PC-9 (cell line): ENCODE data around the gene HFE. TPM values are rescaled to one million over a fixed set of nuclear protein-coding genes. Genes with fewer than 3 reads are reported as not detected.
A peak's percentile ranks its signal among the peaks of the same experiment; 100 is the strongest.

Experiments
- BruUV-seq: library from RNA; stranded (reverse); fragments of 400-500 nt; replicated peaks from 2 replicates; lab custom pipeline; 2021; lab: Mats Ljungman, UMichigan
- CTCF ChIA-PET: fragments of 300-600 bp; sonication (Branson Sonifier 250); formaldehyde crosslinking; loops from one replicate; lab custom pipeline; 2022; ENCODE audit warnings: antibody characterized with exemption; lab: Charles Lee
- POLR2A ChIA-PET: fragments of 300-600 bp; sonication (Branson Sonifier 250); formaldehyde crosslinking; loops from one replicate; lab custom pipeline; 2022; ENCODE audit warnings: antibody characterized with exemption; ENCODE audit not compliant: unreplicated experiment; lab: Charles Lee
- DNase-seq, 2 experiments: peaks; one replicate each; pipeline versions ENCODE4 v3.0.0 to v3.0.0-alpha.2; 2015 to 2022; ENCODE audit warnings: mixed read lengths in 1 of 2
- H2AFZ ChIP-seq: fragments of 200-600 bp; sonication (generic); 2 replicates; pipeline ENCODE4 v1.8.1; 2017; ENCODE audit warnings: antibody characterized with exemption
- H3F3A ChIP-seq: fragments of 200-600 bp; sonication (generic); 2 replicates; pipeline ENCODE4 v1.8.1; 2017; ENCODE audit warnings: antibody characterized with exemption, mild to moderate bottlenecking, low read depth; ENCODE audit not compliant: insufficient read depth
- H3K27ac ChIP-seq: fragments of 200-600 bp; sonication (generic); 2 replicates; pipeline ENCODE4 v1.6.1; 2016; ENCODE audit warnings: mixed run types
- H3K27me3 ChIP-seq: fragments of 200-600 bp; sonication (generic); 2 replicates; pipeline ENCODE4 v1.6.1; 2016; ENCODE audit warnings: low read depth, mixed run types; ENCODE audit not compliant: insufficient read depth
- H3K36me3 ChIP-seq: fragments of 200-600 bp; sonication (generic); 2 replicates; pipeline ENCODE4 v1.6.1; 2016; ENCODE audit warnings: low read depth, mixed run types
- H3K4me1 ChIP-seq: fragments of 200-600 bp; sonication (generic); replicated peaks from 2 replicates; pipeline ENCODE4 v1.6.1; 2016; ENCODE audit warnings: mixed run types; ENCODE audit not compliant: insufficient read depth
- H3K4me2 ChIP-seq: fragments of 200-600 bp; sonication (generic); 2 replicates; pipeline ENCODE4 v1.6.1; 2017; ENCODE audit warnings: mixed run types
- H3K4me3 ChIP-seq: fragments of 200-600 bp; sonication (generic); 2 replicates; pipeline ENCODE4 v1.6.1; 2016; ENCODE audit warnings: mixed run types
- H3K79me2 ChIP-seq: fragments of 200-600 bp; sonication (generic); 2 replicates; pipeline ENCODE4 v1.6.1; 2017; ENCODE audit warnings: low read depth, mixed run types
- H3K9me2 ChIP-seq: fragments of 200-600 bp; sonication (generic); 2 replicates; pipeline ENCODE4 v1.8.1; 2017; ENCODE audit warnings: mild to moderate bottlenecking; ENCODE audit not compliant: insufficient read depth
- H3K9me3 ChIP-seq: fragments of 200-600 bp; sonication (generic); 2 replicates; pipeline ENCODE4 v1.8.1; 2016; ENCODE audit warnings: low read depth; ENCODE audit not compliant: insufficient read depth
- H4K20me1 ChIP-seq: fragments of 200-600 bp; sonication (generic); 2 replicates; pipeline ENCODE4 v1.8.1; 2017; ENCODE audit not compliant: insufficient read depth
- EZH2 ChIP-seq: fragments of 200-600 bp; sonication (generic); IDR thresholded peaks from 2 replicates; pipeline ENCODE4 v1.8.0; 2017; ENCODE audit warnings: antibody characterized with exemption, low read depth
- intact Hi-C: fragments of 100-400 bp; cut with micrococcal nuclease; formaldehyde crosslinking; loops from one replicate; pipeline ENCODE4 v1.10.0; 2022; ENCODE audit not compliant: unreplicated experiment
- total RNA-seq: library from RNA; stranded (reverse); gene quantifications from 2 replicates; pipeline ENCODE4 v1.2.3, GENCODE V29; 2021
- TF ChIP-seq, protein P1 (sequence below): fragments of 200-600 bp; sonication (generic); conservative IDR thresholded peaks from 2 replicates; pipeline ENCODE4 v1.6.1; 2017; ENCODE audit warnings: mixed run types, antibody characterized with exemption, mild to moderate bottlenecking, moderate library complexity

Gene HFE
- total RNA-seq, 1 experiment from 2014 or later = 46.0 TPM

DNA sequence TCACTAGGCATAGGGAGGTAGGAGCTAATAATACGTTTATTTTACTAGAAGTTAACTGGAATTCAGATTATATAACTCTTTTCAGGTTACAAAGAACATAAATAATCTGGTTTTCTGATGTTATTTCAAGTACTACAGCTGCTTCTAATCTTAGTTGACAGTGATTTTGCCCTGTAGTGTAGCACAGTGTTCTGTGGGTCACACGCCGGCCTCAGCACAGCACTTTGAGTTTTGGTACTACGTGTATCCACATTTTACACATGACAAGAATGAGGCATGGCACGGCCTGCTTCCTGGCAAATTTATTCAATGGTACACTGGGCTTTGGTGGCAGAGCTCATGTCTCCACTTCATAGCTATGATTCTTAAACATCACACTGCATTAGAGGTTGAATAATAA, 1.1 kb downstream of the HFE start:
- Histone ChIP-seq H4K20me1 (no peaks in the 10 kb centered on the region), H3K27me3 (no peaks in the 10 kb centered on the region), H3K27ac (peak overlapping the region; percentile 72), H3K9me2 (no peaks in the 10 kb centered on the region), H3F3A (peaks cover 9% of the 10 kb centered on the region; the same call in 1 of the 2 replicates), H3K36me3 (no peaks in the 10 kb centered on the region), H2AFZ (peak overlapping the region; percentile 98), H3K9me3 (no peaks in the 10 kb centered on the region), H3K4me2 (peak overlapping the region; percentile 84), H3K79me2 (peaks cover 25% of the 10 kb centered on the region), H3K4me1 (peaks cover 27% of the 10 kb centered on the region), H3K4me3 (peak overlapping the region; percentile 78)
- TF ChIP-seq EZH2 = no peak
- TF ChIP-seq, protein P1, sequence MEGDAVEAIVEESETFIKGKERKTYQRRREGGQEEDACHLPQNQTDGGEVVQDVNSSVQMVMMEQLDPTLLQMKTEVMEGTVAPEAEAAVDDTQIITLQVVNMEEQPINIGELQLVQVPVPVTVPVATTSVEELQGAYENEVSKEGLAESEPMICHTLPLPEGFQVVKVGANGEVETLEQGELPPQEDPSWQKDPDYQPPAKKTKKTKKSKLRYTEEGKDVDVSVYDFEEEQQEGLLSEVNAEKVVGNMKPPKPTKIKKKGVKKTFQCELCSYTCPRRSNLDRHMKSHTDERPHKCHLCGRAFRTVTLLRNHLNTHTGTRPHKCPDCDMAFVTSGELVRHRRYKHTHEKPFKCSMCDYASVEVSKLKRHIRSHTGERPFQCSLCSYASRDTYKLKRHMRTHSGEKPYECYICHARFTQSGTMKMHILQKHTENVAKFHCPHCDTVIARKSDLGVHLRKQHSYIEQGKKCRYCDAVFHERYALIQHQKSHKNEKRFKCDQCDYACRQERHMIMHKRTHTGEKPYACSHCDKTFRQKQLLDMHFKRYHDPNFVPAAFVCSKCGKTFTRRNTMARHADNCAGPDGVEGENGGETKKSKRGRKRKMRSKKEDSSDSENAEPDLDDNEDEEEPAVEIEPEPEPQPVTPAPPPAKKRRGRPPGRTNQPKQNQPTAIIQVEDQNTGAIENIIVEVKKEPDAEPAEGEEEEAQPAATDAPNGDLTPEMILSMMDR = no peak
- ChIA-PET CTCF (no interaction called here), POLR2A (interaction anchor here (0.5 to 0.6 kb wide), 2 partner anchors 42 to 598 kb away, joined by 4 to 13 read pairs; no protein-coding TSS in a partner anchor)
- no peak for DNase-seq
- intact Hi-C loops = no loop called here
- BruUV-seq = no TSS peak

DNA sequence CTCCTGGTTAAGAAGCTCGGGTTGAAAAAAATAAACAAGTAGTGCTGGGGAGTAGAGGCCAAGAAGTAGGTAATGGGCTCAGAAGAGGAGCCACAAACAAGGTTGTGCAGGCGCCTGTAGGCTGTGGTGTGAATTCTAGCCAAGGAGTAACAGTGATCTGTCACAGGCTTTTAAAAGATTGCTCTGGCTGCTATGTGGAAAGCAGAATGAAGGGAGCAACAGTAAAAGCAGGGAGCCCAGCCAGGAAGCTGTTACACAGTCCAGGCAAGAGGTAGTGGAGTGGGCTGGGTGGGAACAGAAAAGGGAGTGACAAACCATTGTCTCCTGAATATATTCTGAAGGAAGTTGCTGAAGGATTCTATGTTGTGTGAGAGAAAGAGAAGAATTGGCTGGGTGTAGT, 2.0 kb downstream of the HFE start:
- CTCF ChIA-PET = interaction anchor here (0.5 to 1.1 kb wide), 2 partner anchors 21 to 59 kb away, joined by 3 to 4 read pairs; no protein-coding TSS in a partner anchor
- H3K4me2 ChIP-seq = peak overlapping the region; percentile 38
- intact Hi-C loops = no loop called here
- H3K9me3 ChIP-seq = no peaks in the 10 kb centered on the region
- no peak for TF ChIP-seq EZH2
- TF ChIP-seq, protein P1 = no peak
- peaks cover 9% of the 10 kb centered on the region; the same call in 1 of the 2 replicates for H3F3A ChIP-seq
- H3K27me3 ChIP-seq = no peaks in the 10 kb centered on the region
- H3K79me2 ChIP-seq = peaks cover 25% of the 10 kb centered on the region
- H2AFZ ChIP-seq = no peak overlapping the region
- no TSS peak for BruUV-seq
- peaks cover 27% of the 10 kb centered on the region for H3K4me1 ChIP-seq
- POLR2A ChIA-PET = interaction anchor here (0.6 to 0.7 kb wide), 2 partner anchors 71 to 94 kb away, joined by 3 read pairs; a partner anchor contains a TSS
- no peaks in the 10 kb centered on the region for H3K36me3 ChIP-seq
- H3K27ac ChIP-seq = no peak overlapping the region
- H4K20me1 ChIP-seq = no peaks in the 10 kb centered on the region
- DNase-seq = no peak
- H3K9me2 ChIP-seq = no peaks in the 10 kb centered on the region
- no peak overlapping the region for H3K4me3 ChIP-seq

DNA sequence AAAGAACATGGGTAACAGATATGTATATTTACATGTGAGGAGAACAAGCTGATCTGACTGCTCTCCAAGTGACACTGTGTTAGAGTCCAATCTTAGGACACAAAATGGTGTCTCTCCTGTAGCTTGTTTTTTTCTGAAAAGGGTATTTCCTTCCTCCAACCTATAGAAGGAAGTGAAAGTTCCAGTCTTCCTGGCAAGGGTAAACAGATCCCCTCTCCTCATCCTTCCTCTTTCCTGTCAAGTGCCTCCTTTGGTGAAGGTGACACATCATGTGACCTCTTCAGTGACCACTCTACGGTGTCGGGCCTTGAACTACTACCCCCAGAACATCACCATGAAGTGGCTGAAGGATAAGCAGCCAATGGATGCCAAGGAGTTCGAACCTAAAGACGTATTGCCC, 5.2 kb downstream of the HFE start:
- intact Hi-C loops = no loop called here
- ChIA-PET CTCF (no interaction called here), POLR2A (interaction anchor here (0.6 to 0.7 kb wide), 2 partner anchors 11 to 64 kb away, joined by 4 to 6 read pairs; a partner anchor contains a TSS)
- no peaks in the 10 kb centered on the region for H3F3A ChIP-seq
- no peaks in the 10 kb centered on the region for H3K9me2 ChIP-seq
- H3K27me3 ChIP-seq = no peaks in the 10 kb centered on the region
- no peaks in the 10 kb centered on the region for H4K20me1 ChIP-seq
- no peak overlapping the region for H3K4me2 ChIP-seq
- H3K79me2 ChIP-seq = peaks cover 25% of the 10 kb centered on the region
- no peak overlapping the region for H2AFZ ChIP-seq
- no peaks in the 10 kb centered on the region for H3K36me3 ChIP-seq
- peaks cover 17% of the 10 kb centered on the region for H3K4me1 ChIP-seq
- DNase-seq = no peak
- TF ChIP-seq, protein P1 = no peak
- TF ChIP-seq EZH2 = no peak
- no peaks in the 10 kb centered on the region for H3K9me3 ChIP-seq
- no TSS peak for BruUV-seq
- H3K27ac ChIP-seq = no peak overlapping the region
- no peak overlapping the region for H3K4me3 ChIP-seq
